Panc1 (cell line): Measurements from ENCODE around the gene ELFN1.

Source experiments
- POLR2AphosphoS5 ChIP-seq: IDR thresholded peaks from 2 replicates; pipeline ENCODE4 v1.6.1; 2012; ENCODE audit warnings: mild to moderate bottlenecking, low read depth, low read length, moderate library complexity
- REST ChIP-seq, 2 experiments: IDR thresholded peaks; 2 replicates each; pipeline ENCODE4 v1.6.1; 2011 to 2012; ENCODE audit warnings: low read depth in 2 of 2, control low read depth in 1 of 2, low read length in 1 of 2, mild to moderate bottlenecking in 1 of 2, moderate library complexity in 1 of 2; ENCODE audit not compliant: insufficient read depth in 1 of 2
- SIN3A ChIP-seq: IDR thresholded peaks from 2 replicates; pipeline ENCODE4 v1.6.1; 2012; ENCODE audit warnings: low read depth, mild to moderate bottlenecking, low read length, moderate library complexity, borderline replicate concordance; ENCODE audit not compliant: insufficient read depth
- TCF7L2 ChIP-seq: IDR thresholded peaks from 2 replicates; pipeline ENCODE4 v1.6.1; 2011; ENCODE audit warnings: mild to moderate bottlenecking, low read depth, low read length, inconsistent platforms
- TF ChIP-seq, protein P1 (sequence below): fragments of 450-650 bp; IDR thresholded peaks from 2 replicates; pipeline ENCODE4 v1.5.1; 2017; ENCODE audit warnings: mild to moderate bottlenecking

DNA sequence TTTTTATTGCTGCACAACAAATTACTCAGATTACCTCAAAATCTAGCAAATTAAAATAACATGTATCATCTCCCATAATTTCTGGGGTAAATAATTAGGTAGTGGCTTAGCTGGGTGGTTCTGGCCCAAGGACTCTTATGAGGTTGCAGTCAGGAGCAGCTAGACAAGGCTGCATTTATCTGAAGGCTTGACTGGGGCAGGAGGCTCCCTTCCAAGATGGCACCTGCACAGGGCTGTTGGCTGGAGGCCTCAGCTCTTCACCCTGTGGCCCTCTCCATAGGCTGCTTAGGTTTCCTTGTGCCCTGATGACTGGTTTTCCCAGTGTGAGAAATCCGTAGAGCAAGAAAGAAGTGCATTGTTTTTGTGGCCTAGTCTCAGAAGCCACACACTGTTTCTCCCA is 34.7 kb upstream of the ELFN1 start:
- TF ChIP-seq, protein P1, sequence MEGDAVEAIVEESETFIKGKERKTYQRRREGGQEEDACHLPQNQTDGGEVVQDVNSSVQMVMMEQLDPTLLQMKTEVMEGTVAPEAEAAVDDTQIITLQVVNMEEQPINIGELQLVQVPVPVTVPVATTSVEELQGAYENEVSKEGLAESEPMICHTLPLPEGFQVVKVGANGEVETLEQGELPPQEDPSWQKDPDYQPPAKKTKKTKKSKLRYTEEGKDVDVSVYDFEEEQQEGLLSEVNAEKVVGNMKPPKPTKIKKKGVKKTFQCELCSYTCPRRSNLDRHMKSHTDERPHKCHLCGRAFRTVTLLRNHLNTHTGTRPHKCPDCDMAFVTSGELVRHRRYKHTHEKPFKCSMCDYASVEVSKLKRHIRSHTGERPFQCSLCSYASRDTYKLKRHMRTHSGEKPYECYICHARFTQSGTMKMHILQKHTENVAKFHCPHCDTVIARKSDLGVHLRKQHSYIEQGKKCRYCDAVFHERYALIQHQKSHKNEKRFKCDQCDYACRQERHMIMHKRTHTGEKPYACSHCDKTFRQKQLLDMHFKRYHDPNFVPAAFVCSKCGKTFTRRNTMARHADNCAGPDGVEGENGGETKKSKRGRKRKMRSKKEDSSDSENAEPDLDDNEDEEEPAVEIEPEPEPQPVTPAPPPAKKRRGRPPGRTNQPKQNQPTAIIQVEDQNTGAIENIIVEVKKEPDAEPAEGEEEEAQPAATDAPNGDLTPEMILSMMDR: no peak
- TF ChIP-seq POLR2AphosphoS5 (no peak), REST (IDR thresholded peaks at IDR 0.05; ENCODE audit: insufficient read depth in 1 of 2, low read depth in 2 of 2, low read length in 1 of 2) (no peak), SIN3A (no peak), TCF7L2 (no peak)
